Lung (tissue), 4 donors: ENCODE measurements around the gene RHBDD3. TPM values are rescaled to one million over a fixed set of nuclear protein-coding genes. Genes with fewer than 3 reads are reported as not detected.

ENCODE experiments used
- polyA plus RNA-seq, 2 donors: library from polyadenylated mRNA; stranded (reverse); fragments of 200-250 nt; gene quantifications; one replicate each; pipeline ENCODE4 v1.2.1, GENCODE V29; 2013
- total RNA-seq, 2 donors: library from RNA; depleted of rRNA in 1 of 2; stranded (reverse); fragments of >200 nt in 1 of 2; gene quantifications; one replicate each; pipeline ENCODE4 v1.2.1, GENCODE V29; 2014 to 2021
- donor health status: Bipolar disorder and iron deficiency.
- donor health status: healthy.
- donor health status: DM: yes; HTN: yes; CAD: no.

The RHBDD3 gene
- total and polyA plus RNA-seq, 4 donors, result 14.2 to 38.2 (median 32.8) TPM

Other genes starting within 250 kb of the RHBDD3 start
- gene C22orf31, start 206.2 kb downstream of the RHBDD3 start, total RNA-seq, result not detected
- gene C22orf31, start 206.2 kb downstream of the RHBDD3 start, polyA plus RNA-seq, result under 1 TPM; 0.07 to 0.30 TPM
- 10 to 100 TPM; 15.7 to 27.5 TPM for gene KREMEN1, start 194.9 kb downstream of the RHBDD3 start, total RNA-seq
- 10 to 100 TPM in 1 of 2 donors, 1 to 10 TPM in 1; 8.8 to 24.4 TPM for gene KREMEN1, start 194.9 kb downstream of the RHBDD3 start, polyA plus RNA-seq
- 10 to 100 TPM in 1 of 2 donors, 1 to 10 TPM in 1; 7.9 to 30.2 TPM for gene EMID1, start 62.1 kb downstream of the RHBDD3 start, total RNA-seq
- 1 to 10 TPM; 4.9 to 8.8 TPM for gene EMID1, start 62.1 kb downstream of the RHBDD3 start, polyA plus RNA-seq
- 100 to 1,000 TPM; 162 to 215 TPM for gene EWSR1, start 287 bp upstream of the RHBDD3 start, total RNA-seq
- gene EWSR1, start 287 bp upstream of the RHBDD3 start, polyA plus RNA-seq, result 100 to 1,000 TPM; 115 to 174 TPM
- gene GAS2L1, start 38.7 kb upstream of the RHBDD3 start, total RNA-seq, result 10 to 100 TPM in 1 of 2 donors, 1 to 10 TPM in 1; 3.8 to 40.1 TPM
- 10 to 100 TPM; 11.8 to 20.7 TPM for gene GAS2L1, start 38.7 kb upstream of the RHBDD3 start, polyA plus RNA-seq
- gene RASL10A, start 47.7 kb upstream of the RHBDD3 start, total RNA-seq, result 1 to 10 TPM in 1 of 2 donors, not detected in 1; 3.3 TPM
- 1 to 10 TPM in 1 of 2 donors, under 1 TPM in 1; 0.71 to 2.0 TPM for gene RASL10A, start 47.7 kb upstream of the RHBDD3 start, polyA plus RNA-seq
- 10 to 100 TPM; 37.1 to 97.9 TPM for gene AP1B1, start 120.6 kb upstream of the RHBDD3 start, total RNA-seq
- 10 to 100 TPM; 32.7 to 62.9 TPM for gene AP1B1, start 120.6 kb upstream of the RHBDD3 start, polyA plus RNA-seq
- gene RFPL1, start 170.6 kb upstream of the RHBDD3 start, total RNA-seq, result not detected
- not detected for gene RFPL1, start 170.6 kb upstream of the RHBDD3 start, polyA plus RNA-seq
- under 1 TPM; 0.61 to 0.71 TPM for gene NEFH, start 212.2 kb upstream of the RHBDD3 start, total RNA-seq
- under 1 TPM; 0.22 to 0.50 TPM for gene NEFH, start 212.2 kb upstream of the RHBDD3 start, polyA plus RNA-seq